ENCODE data around the gene CSNK1D. TPM values are rescaled to one million over a fixed set of nuclear protein-coding genes. Genes with fewer than 3 reads are reported as not detected.

CSNK1D gene
- total and polyA plus RNA-seq, 2 experiments from 2014 or later = 55.3 to 66.4 TPM

- H3K4me3 ChIP-seq = no peak overlapping the region
- H3K36me3 ChIP-seq (ENCODE audit: insufficient read depth) = no peaks in the 10 kb centered on the region
- H3K27me3 ChIP-seq (ENCODE audit: insufficient read depth) = no peaks in the 10 kb centered on the region
- Mint-ChIP-seq H3K4me1 (peaks cover 3% of the 10 kb centered on the region; the same call in 1 of the 3 replicates), H3K36me3 (ENCODE audit: low read depth) (no peaks in the 10 kb centered on the region), H3K9me3 (no peaks in the 10 kb centered on the region), H3K4me3 (no peak overlapping the region), H3K27ac (no peak overlapping the region), H3K27me3 (ENCODE audit: insufficient read depth, low read depth, poor library complexity) (peaks cover 4% of the 10 kb centered on the region)
- H3K27ac ChIP-seq (ENCODE audit: low read depth) = no peak overlapping the region
- no peaks in the 10 kb centered on the region for H4K20me1 ChIP-seq (replicated peaks; ENCODE audit: insufficient read depth)
- no peak for TF ChIP-seq STAT1 (IDR thresholded peaks at IDR 0.05; ENCODE audit: unreplicated experiment)
- TF ChIP-seq ZNF462 (CRISPR knock-in tag; IDR thresholded peaks at IDR 0.05) = no peak
- TF ChIP-seq REST (IDR thresholded peaks at IDR 0.05; ENCODE audit: unreplicated experiment) = no peak
- no peak for TF ChIP-seq ETS1 (IDR thresholded peaks at IDR 0.05)
- no peak for TF ChIP-seq ZNF331 (CRISPR knock-in tag; IDR thresholded peaks at IDR 0.05; ENCODE audit: low read depth)
- no peak for TF ChIP-seq EZH2phosphoT487 (IDR thresholded peaks at IDR 0.05; ENCODE audit: unreplicated experiment)
- TF ChIP-seq CREB1 (CRISPR knock-in tag; IDR thresholded peaks at IDR 0.05; ENCODE audit: low read depth) = no peak
- TF ChIP-seq JUNB (IDR thresholded peaks at IDR 0.05; ENCODE audit: unreplicated experiment) = no peak
- TF ChIP-seq NANOG (IDR thresholded peaks at IDR 0.05; ENCODE audit: borderline replicate concordance) = no peak
- TF ChIP-seq ZNF114 (CRISPR knock-in tag; IDR thresholded peaks at IDR 0.05) = no peak
- no peak for TF ChIP-seq EZH2 (IDR thresholded peaks at IDR 0.05; ENCODE audit: low read depth, unreplicated experiment)
- TF ChIP-seq CTCF (conservative IDR thresholded peaks at IDR 0.05; ENCODE audit: low read depth in 2 of 2) = no peak
- TF ChIP-seq POLR2AphosphoS5 (IDR thresholded peaks at IDR 0.05; ENCODE audit: low read depth) = no peak
- no peaks in the 10 kb centered on the region for H3K4me1 ChIP-seq (ENCODE audit: insufficient read depth)
- H3K9me2 ChIP-seq (ENCODE audit: insufficient read depth) = no peaks in the 10 kb centered on the region
- H3K4me2 ChIP-seq = no peak overlapping the region
- H3K79me2 ChIP-seq (replicated peaks; ENCODE audit: insufficient read depth) = no peaks in the 10 kb centered on the region
- no peaks in the 10 kb centered on the region for H3F3A ChIP-seq (replicated peaks; ENCODE audit: low read depth)
- H2AFZ ChIP-seq = no peak overlapping the region
- DNase-seq (ENCODE audit: low spot score) = no peak
- ATAC-seq = no peak
Observed at GRCh38 chr17:82203920-82204319, 69.6 kb downstream of the CSNK1D start.
